ENCODE measurements around the gene CRIM1. TPM values are rescaled to one million over a fixed set of nuclear protein-coding genes. Genes with fewer than 3 reads are reported as not detected.

Gene CRIM1
- total and polyA plus RNA-seq, 5 donors from 2014 or later: 0.15 to 2.7 (median 0.74) TPM

GRCh38 chr2:36394804-36395203, 39.2 kb downstream of the CRIM1 start:
- Mint-ChIP-seq H3K27ac (no peak overlapping the region), H3K9me3 (no peaks in the 10 kb centered on the region), H3K27me3 (no peaks in the 10 kb centered on the region), H3K4me1 (no peaks in the 10 kb centered on the region), H3K36me3 (no peaks in the 10 kb centered on the region), H3K4me3 (no peak overlapping the region)
- Histone ChIP-seq H3K4me3 (ENCODE audit: low read depth, low read length) (no peak overlapping the region), H3K4me1 (ENCODE audit: control insufficient read depth, insufficient read depth, low read length, poor library complexity, severe bottlenecking) (no peaks in the 10 kb centered on the region), H3K27me3 (ENCODE audit: control insufficient read depth, insufficient read depth, low read length) (no peaks in the 10 kb centered on the region), H3K27ac (ENCODE audit: insufficient read depth, low read length, poor library complexity, severe bottlenecking) (no peak overlapping the region), H3K9me3 (ENCODE audit: control insufficient read depth in 2 of 2, low read length in 2 of 2) (no peaks in the 10 kb centered on the region), H3K36me3 (ENCODE audit: control insufficient read depth, insufficient read depth, low read length) (no peaks in the 10 kb centered on the region)
- ATAC-seq (ENCODE audit: low read depth in 2 of 2): no peak
- DNase-seq: no peak

DNA sequence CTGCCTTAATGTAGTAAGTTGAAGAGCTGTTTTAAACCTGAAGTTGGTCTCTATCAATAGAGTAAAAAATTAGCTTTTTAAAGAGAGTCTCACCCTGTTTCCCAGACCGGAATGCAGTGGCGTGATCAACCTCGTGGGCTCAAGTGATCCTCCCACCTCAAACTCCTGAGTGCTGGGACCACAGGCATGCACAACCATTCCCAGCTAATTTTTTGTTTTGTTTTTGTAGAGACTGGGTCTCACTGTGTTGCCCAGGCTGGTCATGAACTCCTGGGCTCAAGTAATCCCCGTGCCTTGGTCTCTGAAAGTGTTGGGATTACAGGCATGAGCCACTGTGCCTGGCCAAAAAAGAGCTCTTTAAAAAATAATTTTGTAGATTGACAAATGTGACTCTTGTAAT, 40.3 kb downstream of the CRIM1 start:
- H3K4me3 ChIP-seq (ENCODE audit: low read depth, low read length): no peak overlapping the region

GRCh38 chr2:36396878-36397539, 41.4 kb downstream of the CRIM1 start:
- no peaks in the 10 kb centered on the region for H3K4me1 ChIP-seq (ENCODE audit: control insufficient read depth, insufficient read depth, low read length, poor library complexity, severe bottlenecking)
- no peak overlapping the region for H3K27ac ChIP-seq (ENCODE audit: insufficient read depth, low read length, poor library complexity, severe bottlenecking)
- H3K9me3 Mint-ChIP-seq: no peaks in the 10 kb centered on the region
- H3K4me3 Mint-ChIP-seq: no peak overlapping the region
- no peak overlapping the region for H3K27ac Mint-ChIP-seq
- no peaks in the 10 kb centered on the region for H3K27me3 ChIP-seq (ENCODE audit: control insufficient read depth, insufficient read depth, low read length)
- no peaks in the 10 kb centered on the region for H3K4me1 Mint-ChIP-seq
- no peak overlapping the region for H3K4me3 ChIP-seq (ENCODE audit: low read depth, low read length)
- no peaks in the 10 kb centered on the region for H3K27me3 Mint-ChIP-seq
- no peaks in the 10 kb centered on the region for H3K36me3 Mint-ChIP-seq
- H3K36me3 ChIP-seq (ENCODE audit: control insufficient read depth, insufficient read depth, low read length): no peaks in the 10 kb centered on the region
- ATAC-seq (ENCODE audit: low read depth in 2 of 2) (no peak), DNase-seq (no peak)
- no peaks in the 10 kb centered on the region for H3K9me3 ChIP-seq (ENCODE audit: control insufficient read depth in 2 of 2, low read length in 2 of 2)

More for the DNA sequence above, 40.3 kb downstream of the CRIM1 start:
- ATAC-seq (ENCODE audit: low read depth in 2 of 2) (no peak), DNase-seq (no peak)
- no peaks in the 10 kb centered on the region for H3K27me3 ChIP-seq (ENCODE audit: control insufficient read depth, insufficient read depth, low read length)
- Mint-ChIP-seq H3K4me3 (no peak overlapping the region), H3K27me3 (no peaks in the 10 kb centered on the region), H3K36me3 (no peaks in the 10 kb centered on the region), H3K9me3 (no peaks in the 10 kb centered on the region), H3K4me1 (no peaks in the 10 kb centered on the region), H3K27ac (no peak overlapping the region)
- H3K4me1 ChIP-seq (ENCODE audit: control insufficient read depth, insufficient read depth, low read length, poor library complexity, severe bottlenecking): no peaks in the 10 kb centered on the region
- no peaks in the 10 kb centered on the region for H3K36me3 ChIP-seq (ENCODE audit: control insufficient read depth, insufficient read depth, low read length)
- H3K9me3 ChIP-seq (ENCODE audit: control insufficient read depth in 2 of 2, low read length in 2 of 2): no peaks in the 10 kb centered on the region
- H3K27ac ChIP-seq (ENCODE audit: insufficient read depth, low read length, poor library complexity, severe bottlenecking): no peak overlapping the region

- Mint-ChIP-seq H3K9me3 (no peaks in the 10 kb centered on the region), H3K4me3 (no peak overlapping the region), H3K27ac (no peak overlapping the region), H3K27me3 (no peaks in the 10 kb centered on the region), H3K36me3 (no peaks in the 10 kb centered on the region), H3K4me1 (no peaks in the 10 kb centered on the region)
- Histone ChIP-seq H3K9me3 (ENCODE audit: control insufficient read depth in 2 of 2, low read length in 2 of 2) (no peaks in the 10 kb centered on the region), H3K27me3 (ENCODE audit: control insufficient read depth, insufficient read depth, low read length) (no peaks in the 10 kb centered on the region), H3K4me1 (ENCODE audit: control insufficient read depth, insufficient read depth, low read length, poor library complexity, severe bottlenecking) (no peaks in the 10 kb centered on the region), H3K4me3 (ENCODE audit: low read depth, low read length) (no peak overlapping the region), H3K36me3 (ENCODE audit: control insufficient read depth, insufficient read depth, low read length) (no peaks in the 10 kb centered on the region), H3K27ac (ENCODE audit: insufficient read depth, low read length, poor library complexity, severe bottlenecking) (no peak overlapping the region)
- ATAC-seq (ENCODE audit: low read depth in 2 of 2) (no peak), DNase-seq (no peak)
Measured at GRCh38 chr2:36397728-36398413, 42.3 kb downstream of the CRIM1 start.

DNA sequence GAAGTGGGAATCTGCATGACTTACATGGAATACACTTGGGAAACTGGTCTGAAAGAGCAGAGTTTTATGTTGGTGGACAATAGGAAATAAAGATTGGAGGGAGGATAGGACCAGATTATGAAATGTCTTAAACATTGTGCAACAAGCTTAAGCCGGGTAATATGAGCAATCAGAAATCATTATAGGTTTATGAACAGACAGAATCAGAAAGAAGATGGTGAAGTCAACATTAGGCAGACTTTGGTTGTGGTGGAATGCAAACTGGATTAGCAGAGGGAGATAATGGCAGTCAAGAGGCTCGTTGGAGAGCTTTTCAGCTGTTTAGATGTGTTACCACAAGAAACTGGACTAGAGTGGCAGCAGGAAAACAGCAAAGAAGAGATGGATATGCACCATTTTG, 43.5 kb downstream of the CRIM1 start:
- no peaks in the 10 kb centered on the region for H3K36me3 ChIP-seq (ENCODE audit: control insufficient read depth, insufficient read depth, low read length)
- Mint-ChIP-seq H3K4me1 (no peaks in the 10 kb centered on the region), H3K4me3 (no peak overlapping the region), H3K27ac (no peak overlapping the region), H3K36me3 (no peaks in the 10 kb centered on the region), H3K9me3 (no peaks in the 10 kb centered on the region), H3K27me3 (no peaks in the 10 kb centered on the region)
- no peak for DNase-seq
- ATAC-seq (ENCODE audit: low read depth in 2 of 2): no peak
- H3K4me3 ChIP-seq (ENCODE audit: low read depth, low read length): no peak overlapping the region
- no peak overlapping the region for H3K27ac ChIP-seq (ENCODE audit: insufficient read depth, low read length, poor library complexity, severe bottlenecking)
- H3K4me1 ChIP-seq (ENCODE audit: control insufficient read depth, insufficient read depth, low read length, poor library complexity, severe bottlenecking): no peaks in the 10 kb centered on the region
- no peaks in the 10 kb centered on the region for H3K27me3 ChIP-seq (ENCODE audit: control insufficient read depth, insufficient read depth, low read length)
- no peaks in the 10 kb centered on the region for H3K9me3 ChIP-seq (ENCODE audit: control insufficient read depth in 2 of 2, low read length in 2 of 2)

- H3K9me3 ChIP-seq (ENCODE audit: control insufficient read depth in 2 of 2, low read length in 2 of 2): no peaks in the 10 kb centered on the region
- ATAC-seq (ENCODE audit: low read depth in 2 of 2) (peak in 1 of 2 donors; percentile 52), DNase-seq (peak in 1 of 3 donors; percentile 9)
- no peaks in the 10 kb centered on the region for H3K27me3 ChIP-seq (ENCODE audit: control insufficient read depth, insufficient read depth, low read length)
- H3K4me1 ChIP-seq (ENCODE audit: control insufficient read depth, insufficient read depth, low read length, poor library complexity, severe bottlenecking): no peaks in the 10 kb centered on the region
- no peak overlapping the region for H3K27ac ChIP-seq (ENCODE audit: insufficient read depth, low read length, poor library complexity, severe bottlenecking)
- Mint-ChIP-seq H3K4me1 (no peaks in the 10 kb centered on the region), H3K36me3 (no peaks in the 10 kb centered on the region), H3K4me3 (no peak overlapping the region), H3K27ac (no peak overlapping the region), H3K9me3 (no peaks in the 10 kb centered on the region), H3K27me3 (no peaks in the 10 kb centered on the region)
- H3K36me3 ChIP-seq (ENCODE audit: control insufficient read depth, insufficient read depth, low read length): no peaks in the 10 kb centered on the region
- H3K4me3 ChIP-seq (ENCODE audit: low read depth, low read length): no peak overlapping the region
Measured at GRCh38 chr2:36403675-36404230, 48.2 kb downstream of the CRIM1 start.

DNA sequence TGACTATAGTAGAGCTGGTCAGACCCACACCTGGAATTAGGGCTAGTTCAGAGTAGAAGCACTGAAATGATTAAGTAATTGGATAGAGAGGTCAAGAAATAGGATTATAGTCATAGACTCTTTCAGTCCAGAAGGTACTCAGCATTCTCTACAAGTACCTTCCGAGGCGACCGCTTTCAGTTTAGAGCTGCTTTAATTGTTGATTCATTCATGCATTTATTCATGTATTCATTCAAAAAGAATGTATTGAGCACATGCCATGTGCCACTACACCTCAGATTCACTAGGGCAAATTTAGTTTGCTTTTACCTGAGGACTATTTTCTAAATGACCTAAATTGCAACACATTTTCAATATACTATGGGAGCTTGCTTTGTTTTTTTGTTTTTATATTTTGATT, 48.7 kb downstream of the CRIM1 start:
- no peaks in the 10 kb centered on the region for H3K4me1 Mint-ChIP-seq
- H3K27ac Mint-ChIP-seq: no peak overlapping the region
- DNase-seq (no peak), ATAC-seq (ENCODE audit: low read depth in 2 of 2) (no peak)
- H3K27me3 ChIP-seq (ENCODE audit: control insufficient read depth, insufficient read depth, low read length): no peaks in the 10 kb centered on the region
- no peaks in the 10 kb centered on the region for H3K36me3 Mint-ChIP-seq
- no peaks in the 10 kb centered on the region for H3K9me3 Mint-ChIP-seq
- H3K4me1 ChIP-seq (ENCODE audit: control insufficient read depth, insufficient read depth, low read length, poor library complexity, severe bottlenecking): no peaks in the 10 kb centered on the region
- no peaks in the 10 kb centered on the region for H3K9me3 ChIP-seq (ENCODE audit: control insufficient read depth in 2 of 2, low read length in 2 of 2)
- no peaks in the 10 kb centered on the region for H3K36me3 ChIP-seq (ENCODE audit: control insufficient read depth, insufficient read depth, low read length)
- H3K4me3 Mint-ChIP-seq: no peak overlapping the region
- no peak overlapping the region for H3K27ac ChIP-seq (ENCODE audit: insufficient read depth, low read length, poor library complexity, severe bottlenecking)
- no peak overlapping the region for H3K4me3 ChIP-seq (ENCODE audit: low read depth, low read length)
- H3K27me3 Mint-ChIP-seq: no peaks in the 10 kb centered on the region

DNA sequence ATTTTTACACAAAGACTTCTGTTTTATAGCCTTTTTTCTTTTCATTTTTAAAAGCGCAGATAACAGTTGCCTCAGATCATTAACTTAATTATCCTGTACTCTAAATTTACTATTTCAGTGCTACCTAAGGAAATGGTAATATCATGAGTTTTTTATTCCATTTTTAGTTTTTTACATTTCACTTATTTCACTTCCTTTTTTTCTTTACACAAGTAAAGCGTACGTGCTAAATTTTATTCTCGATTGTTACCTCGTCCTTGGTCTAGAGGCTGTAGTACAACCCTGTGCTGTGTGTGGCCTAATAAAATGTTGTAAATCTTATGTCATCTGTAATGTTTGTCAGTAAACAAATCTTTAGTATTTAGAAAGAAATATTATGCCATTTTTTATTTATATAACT, 49.2 kb downstream of the CRIM1 start:
- Histone ChIP-seq H3K4me1 (ENCODE audit: control insufficient read depth, insufficient read depth, low read length, poor library complexity, severe bottlenecking) (no peaks in the 10 kb centered on the region), H3K27me3 (ENCODE audit: control insufficient read depth, insufficient read depth, low read length) (no peaks in the 10 kb centered on the region), H3K4me3 (ENCODE audit: low read depth, low read length) (no peak overlapping the region), H3K36me3 (ENCODE audit: control insufficient read depth, insufficient read depth, low read length) (no peaks in the 10 kb centered on the region), H3K27ac (ENCODE audit: insufficient read depth, low read length, poor library complexity, severe bottlenecking) (no peak overlapping the region), H3K9me3 (ENCODE audit: control insufficient read depth in 2 of 2, low read length in 2 of 2) (no peaks in the 10 kb centered on the region)
- Mint-ChIP-seq H3K27me3 (no peaks in the 10 kb centered on the region), H3K27ac (no peak overlapping the region), H3K4me3 (no peak overlapping the region), H3K9me3 (no peaks in the 10 kb centered on the region), H3K36me3 (no peaks in the 10 kb centered on the region), H3K4me1 (no peaks in the 10 kb centered on the region)
- ATAC-seq (ENCODE audit: low read depth in 2 of 2) (no peak), DNase-seq (no peak)
